ACC112 (cell line): ENCODE results near the gene MSI2.

Experiments
- H2AFZ ChIP-seq: fragments of 200-600 bp; sonication (generic); one replicate; pipeline ENCODE4 v1.6.0; 2017; ENCODE audit warnings: antibody characterized with exemption, low read length; ENCODE audit not compliant: unreplicated experiment
- H3K27ac ChIP-seq: fragments of 200-600 bp; sonication (generic); 2 replicates; pipeline ENCODE4 v1.5.1; 2014; ENCODE audit warnings: low read depth, mild to moderate bottlenecking, antibody characterized with exemption, low read length, moderate library complexity
- H3K27me3 ChIP-seq: fragments of 200-600 bp; sonication (generic); 2 replicates; pipeline ENCODE4 v1.6.1; 2014; ENCODE audit warnings: mild to moderate bottlenecking, antibody characterized with exemption, low read length, moderate library complexity, mixed read lengths; ENCODE audit not compliant: insufficient read depth
- H3K36me3 ChIP-seq: fragments of 200-600 bp; sonication (generic); 2 replicates; pipeline ENCODE4 v1.6.1; 2016; ENCODE audit warnings: mild to moderate bottlenecking, antibody characterized with exemption, low read length, moderate library complexity, mixed read lengths; ENCODE audit not compliant: insufficient read depth
- H3K4me1 ChIP-seq: fragments of 200-600 bp; sonication (generic); one replicate; pipeline ENCODE4 v1.6.1; 2016; ENCODE audit warnings: low read length, mixed read lengths; ENCODE audit not compliant: insufficient read depth, unreplicated experiment, control insufficient read depth
- H3K4me3 ChIP-seq: fragments of 200-600 bp; sonication (generic); 2 replicates; pipeline ENCODE4 v1.5.1; 2014; ENCODE audit warnings: mild to moderate bottlenecking, low read depth, low read length
- H3K79me2 ChIP-seq: fragments of 200-600 bp; sonication (generic); one replicate; pipeline ENCODE4 v1.6.0; 2016; ENCODE audit warnings: low read length; ENCODE audit not compliant: control insufficient read depth, unreplicated experiment, insufficient read depth

Gene MSI2

DNA sequence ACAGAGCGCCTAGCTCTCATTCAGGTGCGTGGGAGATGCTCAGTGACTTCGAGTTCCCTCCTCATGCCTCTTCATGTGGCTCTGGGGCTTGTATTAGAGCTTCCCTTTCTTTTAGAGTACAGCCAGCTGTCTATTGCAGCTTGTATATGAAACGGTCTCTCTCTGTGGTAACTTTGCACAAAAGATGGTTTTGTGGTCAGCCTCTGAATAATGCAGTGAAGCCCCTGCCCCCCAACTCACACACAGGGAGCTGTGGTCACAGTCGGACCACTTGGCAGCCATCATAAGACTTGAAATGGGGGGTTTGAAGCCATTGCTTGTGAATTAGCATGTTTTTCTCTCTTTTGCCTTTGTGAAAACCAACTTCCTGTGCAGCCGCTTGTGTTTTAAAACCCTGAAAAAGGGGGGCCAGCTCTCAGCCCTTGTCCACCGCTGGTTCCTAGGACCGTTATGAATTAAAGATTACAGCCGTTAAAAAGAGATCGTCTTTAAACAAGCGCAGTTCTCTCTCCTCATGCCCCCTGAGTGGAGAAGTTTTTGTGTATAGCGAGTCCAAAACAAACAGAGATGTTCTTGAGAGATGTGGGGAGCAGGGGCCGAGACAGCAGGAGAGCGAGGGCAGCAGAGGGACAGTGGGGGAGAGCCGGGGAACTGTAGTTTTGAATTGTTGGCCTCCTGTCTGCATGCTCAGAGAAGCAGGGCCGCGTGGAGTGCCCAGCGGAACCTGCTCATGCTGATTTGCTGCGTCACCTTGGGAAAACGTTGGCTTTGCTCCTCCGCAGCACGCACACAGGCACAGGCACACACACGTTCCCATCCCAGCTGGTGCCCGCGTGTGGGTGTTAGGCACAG lies 199.0 kb downstream of the MSI2 start:
- Histone ChIP-seq H3K27ac (no peak overlapping the region), H3K4me1 (no peaks in the 10 kb centered on the region)

DNA sequence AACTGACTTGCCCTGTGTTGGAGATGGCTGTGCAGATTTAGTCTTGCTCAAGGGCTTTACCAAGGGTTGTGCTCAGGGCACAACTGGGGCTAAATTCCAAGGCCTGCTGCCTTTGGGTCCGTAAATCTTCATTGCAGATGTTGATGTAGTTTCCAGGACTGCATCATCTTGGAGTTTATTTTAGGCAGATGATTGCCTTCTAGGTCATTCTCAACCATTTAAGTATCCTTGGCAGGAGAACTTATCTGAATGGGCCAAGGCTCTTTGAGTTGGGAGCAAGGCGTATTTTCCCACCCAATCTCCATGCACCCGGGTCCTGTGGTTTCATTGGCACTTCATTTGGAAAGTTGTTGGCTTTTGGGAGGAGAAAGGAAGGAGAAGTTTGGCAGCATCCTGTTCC lies 200.3 kb downstream of the MSI2 start:
- H3K36me3 ChIP-seq, result no peaks in the 10 kb centered on the region
- no peaks in the 10 kb centered on the region for H3K27me3 ChIP-seq
- no peak overlapping the region for H3K27ac ChIP-seq
- H2AFZ ChIP-seq, result no peak overlapping the region
- no peak overlapping the region for H3K4me3 ChIP-seq
- no peaks in the 10 kb centered on the region for H3K4me1 ChIP-seq
- H3K79me2 ChIP-seq, result no peaks in the 10 kb centered on the region

More for the DNA sequence above, 199.0 kb downstream of the MSI2 start:
- Histone ChIP-seq H3K36me3 (no peaks in the 10 kb centered on the region), H3K27me3 (no peaks in the 10 kb centered on the region), H3K79me2 (no peaks in the 10 kb centered on the region), H2AFZ (no peak overlapping the region), H3K4me3 (no peak overlapping the region)

DNA sequence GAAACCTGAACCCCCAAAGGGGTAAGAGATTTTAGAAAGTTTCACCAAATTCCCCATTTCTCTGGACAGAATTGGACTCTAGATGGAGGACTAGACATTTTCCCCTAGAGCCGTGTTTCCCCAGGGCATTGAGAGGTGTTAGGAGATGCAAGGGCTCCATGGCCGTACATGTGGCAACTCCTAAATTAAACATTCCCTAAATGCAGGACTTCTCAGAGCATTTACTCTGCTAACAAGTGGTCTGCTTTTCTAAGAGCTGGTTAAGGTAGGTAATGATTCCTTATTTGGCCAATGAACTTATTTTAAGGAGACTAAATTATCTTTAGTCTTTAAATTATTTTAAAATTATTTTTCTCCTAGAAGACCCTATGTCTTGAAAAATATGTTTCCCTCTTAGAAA lies 200.9 kb downstream of the MSI2 start:
- no peak overlapping the region for H2AFZ ChIP-seq
- no peak overlapping the region for H3K27ac ChIP-seq
- no peaks in the 10 kb centered on the region for H3K79me2 ChIP-seq
- H3K4me1 ChIP-seq, result no peaks in the 10 kb centered on the region
- no peaks in the 10 kb centered on the region for H3K27me3 ChIP-seq
- no peaks in the 10 kb centered on the region for H3K36me3 ChIP-seq
- no peak overlapping the region for H3K4me3 ChIP-seq

DNA sequence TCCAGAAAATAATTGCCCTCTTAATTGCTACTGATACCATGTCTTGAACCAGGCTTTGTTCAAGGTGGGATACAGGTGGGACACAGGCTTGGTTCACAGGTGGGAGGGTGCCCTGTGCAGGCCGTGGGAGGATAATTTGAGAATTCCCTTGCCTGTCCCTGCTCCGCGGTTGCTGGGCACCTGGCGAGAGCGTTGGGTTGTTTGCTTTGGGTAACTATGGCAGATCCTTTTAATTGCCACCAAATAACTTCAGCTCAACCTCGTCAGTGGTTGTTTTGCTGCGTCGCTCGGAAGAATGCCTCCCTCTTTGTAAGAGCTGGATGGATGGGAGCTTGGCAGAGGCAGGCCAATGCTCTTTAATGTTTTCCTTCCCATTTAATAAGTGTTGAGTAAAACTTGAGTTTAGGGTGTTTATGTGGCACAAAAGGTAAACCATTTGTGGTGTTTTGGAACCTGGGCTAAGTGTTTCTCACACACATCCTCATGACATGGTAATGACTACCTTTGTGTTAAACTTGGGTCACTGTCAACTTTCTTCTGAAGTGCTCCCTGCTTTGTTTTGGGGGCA lies 202.5 kb downstream of the MSI2 start:
- Histone ChIP-seq H3K79me2 (no peaks in the 10 kb centered on the region), H3K27me3 (no peaks in the 10 kb centered on the region), H3K4me1 (peaks cover 5% of the 10 kb centered on the region), H3K4me3 (no peak overlapping the region), H2AFZ (no peak overlapping the region), H3K36me3 (no peaks in the 10 kb centered on the region), H3K27ac (no peak overlapping the region)

DNA sequence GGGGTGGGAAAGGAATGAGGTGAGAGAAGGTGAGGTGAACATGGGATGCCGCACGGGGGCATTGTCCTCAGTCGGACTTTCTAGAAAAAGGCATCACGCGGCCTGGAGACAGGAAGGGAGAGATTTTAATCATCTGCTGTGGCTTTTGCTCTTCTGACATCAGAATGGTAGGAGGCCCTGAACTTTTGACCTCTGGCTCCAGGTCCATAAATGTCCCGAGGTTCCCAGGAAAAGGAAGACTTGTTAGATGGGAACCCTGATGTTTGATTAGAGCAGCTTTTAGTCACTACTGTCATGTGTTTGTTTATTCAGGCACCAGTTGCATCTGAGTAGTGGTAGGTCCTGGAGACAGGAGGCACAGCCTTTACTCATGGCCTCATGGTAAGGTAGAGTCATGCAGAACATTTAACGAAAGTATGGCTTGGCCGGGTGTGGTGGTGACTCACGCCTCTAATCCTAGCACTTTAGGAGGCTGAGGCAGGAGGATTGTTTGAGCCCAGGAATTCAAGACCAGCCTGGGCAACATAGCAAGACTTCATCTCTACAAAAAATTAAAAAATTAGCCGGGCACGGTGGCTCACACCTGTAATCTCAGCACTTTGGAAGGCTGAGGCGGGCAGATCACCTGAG lies 203.1 kb downstream of the MSI2 start:
- Histone ChIP-seq H3K79me2 (no peaks in the 10 kb centered on the region), H3K27ac (no peak overlapping the region), H2AFZ (no peak overlapping the region), H3K27me3 (no peaks in the 10 kb centered on the region), H3K4me1 (peaks cover 5% of the 10 kb centered on the region), H3K36me3 (no peaks in the 10 kb centered on the region), H3K4me3 (no peak overlapping the region)

DNA sequence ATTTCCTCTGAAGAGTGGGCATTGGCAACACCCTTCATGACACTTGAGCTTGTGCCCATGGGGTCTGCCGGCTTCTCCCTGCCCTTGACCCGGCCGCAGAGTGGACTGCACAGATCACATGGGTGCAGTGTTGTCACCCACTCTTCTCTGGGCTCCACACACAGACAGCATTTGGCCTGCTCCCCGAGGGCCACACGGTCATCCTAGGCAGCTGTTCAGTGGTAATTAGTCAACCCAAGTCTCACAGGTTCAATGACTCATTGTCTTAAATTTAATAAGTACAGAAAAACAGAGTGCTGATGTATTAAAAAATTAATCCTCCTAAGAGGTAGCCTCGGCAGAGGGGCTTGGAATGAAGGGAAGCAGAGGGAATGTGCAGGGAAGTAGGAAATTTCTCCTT lies 204.8 kb downstream of the MSI2 start:
- H2AFZ ChIP-seq, result no peak overlapping the region
- peaks cover 5% of the 10 kb centered on the region for H3K4me1 ChIP-seq
- no peak overlapping the region for H3K4me3 ChIP-seq
- no peaks in the 10 kb centered on the region for H3K27me3 ChIP-seq
- H3K27ac ChIP-seq, result no peak overlapping the region
- no peaks in the 10 kb centered on the region for H3K36me3 ChIP-seq
- no peaks in the 10 kb centered on the region for H3K79me2 ChIP-seq

DNA sequence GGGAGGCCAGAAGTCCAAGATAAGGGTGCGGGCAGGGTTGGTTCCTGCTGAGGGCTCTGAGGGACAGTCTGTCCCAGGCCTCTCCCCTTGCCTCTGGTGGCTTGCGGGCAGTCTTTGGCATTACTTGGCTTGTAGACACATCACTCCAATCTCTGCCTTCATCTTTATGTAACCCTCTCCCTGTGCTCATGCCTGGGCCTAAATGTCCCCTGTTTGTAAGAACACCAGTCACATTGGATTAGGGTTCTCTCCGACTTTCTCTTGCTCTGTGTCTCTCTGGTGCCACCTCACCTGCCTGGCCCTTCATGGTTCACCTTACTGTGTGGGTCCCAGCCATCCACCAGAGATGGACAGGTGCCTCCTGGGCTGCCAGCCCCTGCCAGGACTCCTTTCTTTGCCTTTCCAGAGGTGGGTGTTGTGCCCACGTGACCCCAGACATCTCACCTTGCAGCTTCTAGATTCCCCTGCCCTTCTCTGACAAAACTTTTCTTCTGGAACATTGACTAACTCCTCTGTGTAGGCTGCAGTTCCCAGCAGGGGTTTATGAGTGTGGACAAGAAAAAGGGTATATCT lies 205.8 kb downstream of the MSI2 start:
- H3K27ac ChIP-seq, result no peak overlapping the region
- H3K79me2 ChIP-seq, result no peaks in the 10 kb centered on the region
- no peak overlapping the region for H3K4me3 ChIP-seq
- H3K27me3 ChIP-seq, result no peaks in the 10 kb centered on the region
- no peaks in the 10 kb centered on the region for H3K36me3 ChIP-seq
- H3K4me1 ChIP-seq, result peaks cover 5% of the 10 kb centered on the region
- no peak overlapping the region for H2AFZ ChIP-seq

DNA sequence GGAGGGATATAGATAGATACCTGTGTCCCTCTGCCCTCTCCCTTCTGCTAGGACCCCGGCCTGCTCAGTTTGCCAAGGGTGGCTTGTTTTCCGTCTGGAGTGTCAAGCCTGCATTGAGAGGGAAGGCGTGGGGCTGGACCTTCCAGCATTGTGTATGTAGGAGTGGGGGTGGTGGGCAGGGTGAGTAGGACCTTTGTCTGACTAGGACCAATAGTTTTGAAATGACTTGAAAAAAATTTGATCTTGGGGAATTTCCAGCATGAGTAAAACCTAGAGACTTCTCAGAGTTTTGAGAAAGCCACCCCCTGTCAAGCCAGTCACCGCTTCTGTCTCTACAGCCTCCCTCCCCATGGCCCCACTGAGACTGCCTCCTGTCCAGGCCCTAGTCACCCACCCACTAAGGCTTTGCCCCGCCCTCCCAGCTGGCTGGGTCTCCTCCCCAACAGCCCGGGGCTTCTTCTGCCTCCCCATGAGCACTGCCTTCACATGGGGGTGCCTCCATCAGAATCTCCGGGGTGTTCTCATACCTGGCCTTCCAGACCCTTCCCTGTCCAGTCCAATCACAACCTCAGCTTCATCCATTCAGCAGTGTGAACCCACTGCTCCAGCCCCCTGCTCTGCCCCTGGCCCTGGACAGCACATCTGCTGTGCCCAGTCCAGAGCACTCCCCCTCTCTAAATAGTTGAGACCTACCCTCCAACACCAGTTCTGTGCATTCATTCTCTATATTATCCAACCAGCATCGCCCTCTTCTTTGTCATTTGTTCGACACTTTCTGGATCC lies 207.0 kb downstream of the MSI2 start:
- Histone ChIP-seq H3K4me1 (peaks cover 5% of the 10 kb centered on the region), H3K36me3 (no peaks in the 10 kb centered on the region), H3K27ac (no peak overlapping the region), H3K27me3 (no peaks in the 10 kb centered on the region), H2AFZ (no peak overlapping the region), H3K4me3 (no peak overlapping the region), H3K79me2 (no peaks in the 10 kb centered on the region)

DNA sequence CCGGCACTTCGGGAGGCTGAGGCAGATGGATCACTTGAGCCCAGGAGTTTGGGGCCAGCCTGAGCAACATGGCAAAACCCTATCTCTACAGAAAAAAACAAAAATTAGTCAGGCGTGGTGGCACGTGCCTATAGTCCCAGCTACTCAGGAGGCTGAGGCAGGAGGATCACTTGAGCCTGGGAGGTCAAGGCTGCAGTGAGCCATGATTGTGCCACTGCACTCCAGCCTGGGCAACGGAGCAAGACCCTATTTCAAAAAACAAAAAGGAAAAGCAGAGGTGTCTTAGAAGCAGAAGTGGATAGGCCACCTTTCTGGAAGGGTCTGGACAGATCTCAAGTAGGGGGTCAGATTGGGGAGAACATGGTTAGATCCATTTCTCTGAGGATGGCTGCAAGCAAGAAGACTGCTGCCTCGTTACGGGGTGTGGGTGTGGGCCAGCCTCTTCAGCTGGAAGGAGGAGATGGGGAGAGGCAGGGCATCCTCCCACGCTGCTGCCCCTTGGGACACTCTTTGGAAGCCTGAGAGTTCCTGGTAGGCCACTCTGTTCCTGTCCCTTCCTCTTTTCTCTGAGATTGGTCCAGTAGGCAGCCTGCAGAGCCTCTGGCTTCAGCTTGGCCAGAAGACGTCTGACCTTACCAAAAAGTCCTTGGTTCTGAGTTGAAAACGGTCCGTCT lies 208.0 kb downstream of the MSI2 start:
- H3K4me1 ChIP-seq, result peaks cover 5% of the 10 kb centered on the region
- no peak overlapping the region for H3K4me3 ChIP-seq
- no peak overlapping the region for H3K27ac ChIP-seq
- H3K79me2 ChIP-seq, result no peaks in the 10 kb centered on the region
- H3K36me3 ChIP-seq, result no peaks in the 10 kb centered on the region
- no peaks in the 10 kb centered on the region for H3K27me3 ChIP-seq
- no peak overlapping the region for H2AFZ ChIP-seq

DNA sequence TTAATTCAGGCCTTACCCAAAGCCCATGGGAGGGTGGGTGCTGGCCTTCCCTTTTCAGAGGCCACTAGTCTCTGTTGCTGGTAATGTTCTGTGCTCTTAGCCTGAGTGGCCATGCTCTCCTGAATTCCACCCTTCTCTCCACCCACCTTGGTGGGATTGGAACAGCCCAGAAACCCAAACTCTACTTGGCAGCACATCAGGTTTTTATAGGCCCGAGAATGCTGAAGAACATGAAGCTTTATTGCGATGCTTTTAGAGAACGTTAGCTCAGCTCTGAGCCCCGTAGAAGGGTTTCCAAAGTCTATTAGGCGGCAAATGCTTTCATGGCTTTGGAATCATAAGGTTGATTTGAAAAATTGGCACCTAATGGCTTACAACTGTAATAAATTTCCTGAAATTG lies 209.3 kb downstream of the MSI2 start:
- no peaks in the 10 kb centered on the region for H3K79me2 ChIP-seq
- H3K4me1 ChIP-seq, result peaks cover 5% of the 10 kb centered on the region
- H3K36me3 ChIP-seq, result no peaks in the 10 kb centered on the region
- H3K4me3 ChIP-seq, result no peak overlapping the region
- H2AFZ ChIP-seq, result no peak overlapping the region
- H3K27ac ChIP-seq, result no peak overlapping the region
- H3K27me3 ChIP-seq, result no peaks in the 10 kb centered on the region
